ENCODE measurements around the gene GNG8.
A peak's percentile ranks its signal among the peaks of the same experiment; 100 is the strongest.
"Not testable (repeated sequence)": the region's sequence is repeated elsewhere in the genome, so short reads cannot be mapped to it uniquely, and the experiment has no call there.

The GNG8 gene

DNA sequence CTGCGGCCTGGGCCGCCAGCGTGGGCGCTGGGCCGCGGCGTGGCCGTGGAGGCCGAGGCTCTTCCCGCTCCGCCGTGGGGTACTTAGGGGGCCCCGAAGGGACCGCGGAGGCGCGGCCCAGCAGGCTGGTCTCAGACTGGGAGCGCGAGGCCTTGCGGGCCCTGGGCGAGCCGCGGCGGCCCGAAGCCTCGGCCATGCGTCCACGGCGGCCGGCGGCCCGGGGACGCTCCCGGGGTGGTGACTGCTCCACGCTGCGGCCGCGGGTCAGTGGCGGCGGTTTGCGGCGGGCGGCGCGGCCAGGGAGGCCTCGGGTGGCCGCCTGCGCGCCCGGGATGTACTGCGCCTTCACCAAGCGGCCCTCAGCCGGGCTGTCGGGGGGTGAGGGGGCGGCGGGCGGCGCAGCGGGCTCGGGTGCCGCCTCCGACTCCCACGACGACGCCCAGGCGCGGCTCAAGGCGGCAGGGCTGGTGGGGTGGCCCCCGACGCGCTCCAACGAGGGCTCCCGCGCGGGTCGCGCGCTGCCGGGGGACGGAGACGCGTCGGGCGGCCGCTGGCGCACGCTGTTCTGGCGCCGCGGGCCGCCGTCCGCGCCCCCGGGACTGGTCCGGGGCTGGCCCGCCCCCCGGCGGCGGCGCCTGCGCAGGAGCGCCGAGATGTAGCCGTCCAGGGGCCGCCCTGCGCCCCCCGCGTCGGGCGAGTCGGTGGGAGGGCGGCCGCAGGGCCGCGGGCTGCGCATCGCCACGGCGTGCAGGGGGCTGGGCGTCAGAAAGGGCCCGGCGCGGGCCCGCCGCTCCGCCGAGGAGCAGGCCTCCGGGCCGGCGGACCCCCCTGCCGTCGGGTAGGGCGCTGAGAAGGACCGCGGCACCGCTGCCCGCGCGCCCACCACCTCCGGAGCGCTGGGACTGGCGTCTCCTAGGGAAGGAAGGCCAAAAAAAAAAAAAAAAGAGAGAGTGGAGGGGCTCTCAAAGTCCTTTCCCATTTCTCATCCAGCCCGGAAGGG is 13.3 kb upstream of the GNG8 start:
- H3K4me3 ChIP-seq (ENCODE audit: low read length) = no peak overlapping the region
- DNase-seq (ENCODE audit: low read depth, low spot score) = no peak

DNA sequence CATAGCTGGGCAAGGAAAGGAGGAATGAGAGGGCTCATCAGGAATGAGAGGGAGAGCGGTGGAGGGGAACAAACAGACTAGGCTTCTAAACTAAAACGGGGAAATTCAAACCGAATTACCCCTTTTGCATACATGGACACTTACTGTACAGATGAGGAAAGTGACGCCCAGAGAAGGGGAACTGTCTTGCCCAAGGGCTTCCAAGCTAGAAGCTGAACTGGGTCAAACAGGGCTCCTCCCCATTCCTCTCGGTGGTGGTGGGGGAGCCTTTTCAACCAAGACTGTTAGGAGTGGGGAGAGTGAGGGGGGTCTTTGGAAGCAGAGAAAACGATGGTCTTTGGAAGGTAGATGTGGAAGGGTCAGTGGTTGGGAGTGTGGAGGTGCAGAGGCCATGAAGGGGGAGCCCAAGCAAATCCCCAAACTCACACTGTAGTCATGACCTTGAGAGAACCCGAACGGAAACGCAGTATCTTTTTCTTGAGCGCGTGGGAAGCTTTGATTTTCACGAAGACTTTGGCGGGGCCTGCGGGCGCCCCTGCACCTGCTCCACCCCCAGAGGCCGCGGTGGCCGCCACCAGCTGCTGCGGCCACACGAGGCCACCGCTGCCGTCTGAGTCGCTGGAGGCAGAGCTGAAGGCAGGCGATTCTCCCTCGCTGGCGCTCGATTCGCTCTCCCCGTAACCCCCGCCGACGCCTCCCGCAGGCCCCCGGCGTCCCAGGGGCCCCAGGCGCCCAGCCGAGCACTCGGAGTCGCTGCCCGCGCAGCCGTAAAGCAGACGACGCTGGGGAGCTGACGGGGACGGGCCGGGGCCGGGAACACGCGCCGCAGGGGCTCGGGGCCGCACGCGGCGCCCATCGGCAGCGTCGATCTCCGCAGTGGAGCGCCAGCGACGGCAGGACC is 12.3 kb upstream of the GNG8 start:
- no peak for DNase-seq (ENCODE audit: low read depth, low spot score)
- no peak overlapping the region for H3K4me3 ChIP-seq (ENCODE audit: low read length)

DNA sequence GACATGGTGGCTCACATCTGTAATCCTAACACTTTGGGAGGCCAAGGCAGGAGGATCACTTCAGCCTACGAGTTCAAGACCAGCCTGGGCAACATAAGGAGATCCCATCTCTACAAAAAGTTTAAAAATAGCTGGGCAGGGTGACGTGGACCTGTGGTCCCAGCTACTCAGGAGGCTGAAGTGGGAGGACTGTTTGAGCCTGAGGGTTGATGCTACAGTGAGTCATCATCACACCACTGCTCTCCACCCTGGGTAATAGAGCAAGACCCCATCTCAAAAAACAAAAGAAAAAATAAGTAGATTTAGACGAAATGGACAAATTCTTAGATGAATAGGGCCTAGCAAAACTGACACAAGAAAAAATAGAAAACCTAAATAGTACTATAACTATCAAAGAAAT is 10.4 kb upstream of the GNG8 start:
- no peak for DNase-seq (ENCODE audit: low read depth, low spot score)

DNA sequence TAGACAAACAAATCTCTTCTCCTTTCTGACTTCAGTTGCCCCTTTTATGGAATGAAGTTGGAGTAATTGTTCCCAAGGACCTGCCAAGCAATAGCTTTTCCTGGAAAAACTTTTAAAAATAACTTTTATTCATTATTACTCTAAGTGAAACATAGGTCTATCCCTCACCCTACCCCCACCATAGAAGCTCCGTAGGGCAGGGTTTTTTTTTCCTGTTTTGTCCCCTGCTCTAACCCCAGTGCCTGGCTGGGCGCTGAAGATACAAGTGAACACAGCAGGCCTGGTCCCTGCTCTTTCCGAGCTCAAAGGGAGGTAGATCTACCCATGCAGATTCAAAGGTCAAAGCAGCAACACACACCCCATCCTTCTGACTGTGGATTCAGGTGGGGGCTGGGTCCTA is 8.7 kb upstream of the GNG8 start:
- H3K4me3 ChIP-seq (ENCODE audit: low read length) = no peak overlapping the region
- DNase-seq (ENCODE audit: low read depth, low spot score) = no peak

More for the DNA sequence above, 10.4 kb upstream of the GNG8 start:
- H3K4me3 ChIP-seq (ENCODE audit: low read length) = no peak overlapping the region

DNA sequence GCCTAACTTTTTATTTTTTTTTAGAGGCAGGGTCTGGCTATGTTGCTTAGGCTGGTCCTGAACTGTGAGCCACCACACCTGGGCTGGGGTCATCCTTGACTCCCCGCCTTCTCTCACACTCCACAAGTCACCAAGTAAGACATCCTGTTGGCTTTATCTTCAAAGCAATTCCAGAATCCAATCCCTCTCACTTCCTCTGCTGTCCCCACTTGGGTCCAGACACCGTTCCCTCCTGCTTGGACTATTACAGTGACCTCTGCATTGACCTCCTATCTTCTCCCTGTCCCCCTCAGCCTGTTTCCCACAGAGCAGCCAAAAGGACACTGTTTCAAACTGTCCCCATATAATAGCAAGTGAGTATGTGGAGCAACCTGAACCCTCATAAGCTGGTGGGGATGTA is 4.7 kb upstream of the GNG8 start:
- DNase-seq (ENCODE audit: low read depth, low spot score) = no peak
- no peak overlapping the region for H3K4me3 ChIP-seq (ENCODE audit: low read length)

DNA sequence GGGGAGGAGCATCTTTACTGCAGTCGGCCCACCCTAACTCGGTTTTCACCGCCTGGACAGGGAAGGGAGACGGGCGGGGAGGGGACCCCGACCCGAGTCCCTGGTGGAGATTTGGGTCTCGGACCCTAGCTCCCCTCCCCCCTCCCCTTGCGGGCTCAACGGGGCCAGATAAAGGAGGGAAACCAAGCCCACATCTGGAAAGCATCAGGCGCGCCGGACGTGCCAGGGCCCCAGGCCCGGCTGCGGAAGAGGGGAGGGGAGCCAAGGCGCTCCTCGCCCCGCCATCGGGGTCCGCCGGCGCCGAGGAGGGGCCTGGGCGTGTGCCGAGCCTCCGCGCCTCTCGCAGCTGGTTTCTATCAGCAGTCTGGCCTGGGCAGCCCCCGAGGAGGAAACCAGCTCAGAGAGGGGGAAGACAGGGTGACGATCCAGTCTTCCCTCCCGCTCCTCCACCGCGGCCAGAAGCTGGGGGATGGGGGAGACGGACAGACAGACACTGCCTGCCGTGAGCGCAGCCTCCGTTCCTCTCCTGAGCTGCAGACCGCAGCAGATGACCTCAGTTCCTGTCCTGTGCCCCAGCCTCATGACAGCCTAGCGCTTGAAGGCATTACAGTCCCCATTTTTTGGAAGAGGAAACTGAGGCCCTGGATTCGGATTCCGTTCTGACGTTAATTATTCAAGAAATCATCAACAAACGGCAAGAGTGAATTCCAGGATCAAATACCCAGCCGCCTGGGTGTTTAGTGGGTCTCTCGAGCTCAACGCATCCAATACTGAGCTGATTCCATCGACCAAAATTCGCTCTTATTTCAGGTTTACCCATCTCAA is 3.6 kb upstream of the GNG8 start:
- DNase-seq (ENCODE audit: low read depth, low spot score) = no peak

DNA sequence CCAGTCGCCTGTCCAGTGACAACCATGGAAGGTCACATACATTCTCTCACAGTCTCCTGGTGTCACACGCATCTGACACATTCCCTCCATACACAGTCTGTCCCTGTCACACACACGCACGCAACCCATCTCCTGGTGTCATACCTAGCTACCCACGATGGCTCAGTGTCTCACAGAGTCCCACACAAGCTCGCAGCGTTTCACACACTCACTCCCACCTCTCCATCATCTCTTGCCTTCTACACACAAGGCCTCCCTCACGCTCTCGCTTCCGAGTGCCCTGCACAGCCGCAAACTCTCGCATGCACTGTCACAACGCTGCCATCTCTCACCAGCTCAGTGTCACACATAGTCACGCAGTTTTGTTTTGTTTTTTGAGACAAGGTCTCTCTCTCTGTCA is 1.2 kb upstream of the GNG8 start:
- no peak overlapping the region for H3K4me3 ChIP-seq (ENCODE audit: low read length)
- DNase-seq (ENCODE audit: low read depth, low spot score) = no peak

More for the DNA sequence above, 3.6 kb upstream of the GNG8 start:
- H3K4me3 ChIP-seq (ENCODE audit: low read length) = peak overlapping the region; percentile 54

DNA sequence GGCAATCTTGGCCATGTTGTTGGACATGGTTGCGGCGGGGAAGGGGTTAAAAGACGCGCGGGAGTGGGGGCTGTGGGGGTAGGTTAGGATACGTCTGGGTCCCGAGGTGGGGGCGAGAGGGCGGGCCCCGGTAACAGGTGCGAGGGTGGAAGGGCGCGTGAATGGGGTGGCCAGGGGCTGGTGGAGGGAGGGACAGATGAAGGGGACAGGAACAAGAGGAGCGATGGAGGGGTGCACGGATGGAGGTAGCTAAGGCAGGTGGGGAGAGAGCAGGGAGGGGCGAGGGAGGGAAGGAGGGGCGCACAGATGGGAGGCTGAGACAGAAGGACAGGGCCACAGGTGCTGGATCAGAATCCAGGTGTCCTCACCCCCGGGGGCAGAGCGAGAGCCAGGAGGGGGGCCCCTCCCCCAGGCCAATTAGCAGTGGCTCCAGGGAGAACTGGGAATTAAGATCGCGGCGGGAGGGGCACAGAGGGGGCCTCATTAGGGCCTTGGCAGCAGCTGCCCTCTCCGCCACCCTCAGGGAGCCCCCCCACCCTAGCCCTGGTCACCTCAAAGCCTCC is 1.3 kb downstream of the GNG8 start:
- H3K4me3 ChIP-seq (ENCODE audit: low read length) = peak overlapping the region; percentile 29
- no peak for DNase-seq (ENCODE audit: low read depth, low spot score)

DNA sequence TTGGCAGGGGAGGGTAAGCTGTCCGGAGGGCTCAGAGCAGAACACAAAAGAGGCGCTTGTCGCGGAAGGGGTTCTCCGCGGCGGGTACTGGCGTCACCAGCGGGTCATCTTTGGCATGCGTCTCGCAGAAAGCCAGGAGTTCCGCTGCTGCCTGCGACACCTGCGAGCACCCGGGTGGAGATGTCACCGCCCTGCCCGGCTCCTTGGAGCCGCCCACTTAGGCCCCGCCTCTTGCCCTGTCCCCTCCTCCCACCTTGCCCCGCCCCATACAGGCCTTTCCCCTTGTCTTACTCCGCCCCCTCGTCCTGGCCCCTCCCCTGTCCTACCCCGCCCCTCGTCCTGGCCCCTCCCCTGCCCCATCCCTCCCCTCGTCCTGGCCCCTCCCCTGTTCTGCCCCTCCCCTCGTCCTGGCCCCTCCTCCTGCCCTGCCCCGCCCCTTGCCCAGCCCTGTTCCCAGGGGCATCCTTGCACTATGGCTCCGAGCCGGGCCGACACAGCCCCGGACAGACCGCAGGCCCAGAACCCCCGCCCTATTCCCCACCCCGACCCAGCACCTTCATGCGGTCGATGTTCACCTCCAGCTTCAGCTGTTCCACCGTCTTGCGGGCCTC is 1.9 kb downstream of the GNG8 start:
- H3K4me3 ChIP-seq (ENCODE audit: low read length) = peak overlapping the region; percentile 38
- peak; percentile 80 for DNase-seq (ENCODE audit: low read depth, low spot score)

DNA sequence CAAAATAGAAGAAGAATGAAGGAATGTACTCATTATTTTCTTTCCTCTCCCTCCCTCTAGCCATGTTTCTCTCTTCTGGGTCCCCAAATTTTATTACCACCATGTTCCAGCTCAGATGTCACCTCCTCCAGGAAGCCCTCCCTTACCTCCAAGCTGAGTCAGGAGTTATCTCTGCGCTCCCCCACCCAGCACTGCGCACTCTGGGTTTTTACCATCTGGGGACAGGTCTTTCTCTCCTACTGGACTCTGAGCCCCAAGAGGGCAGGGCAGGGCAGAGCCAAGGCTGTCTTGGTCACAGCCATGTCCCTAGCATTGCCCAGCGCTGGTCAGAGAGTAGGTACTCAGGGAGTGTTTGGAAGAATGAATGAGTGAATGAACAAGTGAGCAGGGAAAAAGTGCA is 2.9 kb downstream of the GNG8 start:
- no peak overlapping the region for H3K4me3 ChIP-seq (ENCODE audit: low read length)
- no peak for DNase-seq (ENCODE audit: low read depth, low spot score)

DNA sequence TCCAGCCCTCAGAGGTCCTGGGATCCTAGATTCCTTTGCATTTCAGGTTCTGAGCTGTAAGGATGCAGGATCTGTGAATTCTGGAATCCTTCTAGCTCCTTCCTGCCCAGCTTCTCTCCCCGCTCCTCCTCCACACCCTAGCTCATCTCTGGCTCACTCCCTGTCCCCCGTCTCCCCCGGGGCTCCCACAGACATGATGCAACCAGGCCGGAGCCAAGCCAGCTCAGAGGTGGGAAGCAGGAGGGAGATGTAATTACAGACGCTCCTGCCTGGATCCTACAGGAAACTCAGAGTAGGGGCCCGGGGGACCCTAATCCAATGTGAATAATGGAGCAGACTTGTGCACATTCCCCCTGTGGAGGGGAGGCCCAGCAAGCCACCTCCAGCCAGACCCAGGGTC is 4.5 kb downstream of the GNG8 start:
- no peak overlapping the region for H3K4me3 ChIP-seq (ENCODE audit: low read length)
- no peak for DNase-seq (ENCODE audit: low read depth, low spot score)

DNA sequence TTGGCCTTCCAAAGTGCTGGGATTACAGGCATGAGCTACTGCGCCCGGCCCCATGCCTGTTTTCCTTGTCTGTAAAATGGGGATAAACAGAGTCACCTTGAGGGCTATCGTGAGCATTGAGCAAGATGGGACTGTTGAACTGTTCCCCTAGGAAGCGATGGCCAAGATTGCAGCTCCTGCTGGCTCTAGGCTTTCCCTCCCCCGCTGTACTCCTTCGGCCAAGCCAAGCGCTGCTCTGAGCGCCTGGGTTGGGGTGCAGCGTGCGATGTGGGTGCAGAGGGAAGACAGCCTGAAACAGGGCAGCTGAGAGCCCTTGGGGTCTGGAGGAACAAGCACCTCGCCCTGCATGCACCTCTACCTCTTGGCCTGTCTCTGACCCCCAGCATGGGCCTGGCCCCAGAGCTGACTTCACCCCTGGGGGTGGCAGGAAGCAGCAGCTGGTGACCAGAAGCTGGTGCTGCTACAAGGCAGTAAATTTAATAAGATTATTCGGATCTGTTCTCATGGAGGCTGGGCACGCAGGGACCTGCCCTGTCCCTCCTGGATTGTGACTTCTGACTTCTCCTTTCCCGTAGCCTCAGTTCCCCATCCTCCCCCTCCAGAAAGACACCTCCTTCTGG is 5.3 kb downstream of the GNG8 start:
- H3K4me3 ChIP-seq (ENCODE audit: low read length) = no peak overlapping the region
- no peak for DNase-seq (ENCODE audit: low read depth, low spot score)

DNA sequence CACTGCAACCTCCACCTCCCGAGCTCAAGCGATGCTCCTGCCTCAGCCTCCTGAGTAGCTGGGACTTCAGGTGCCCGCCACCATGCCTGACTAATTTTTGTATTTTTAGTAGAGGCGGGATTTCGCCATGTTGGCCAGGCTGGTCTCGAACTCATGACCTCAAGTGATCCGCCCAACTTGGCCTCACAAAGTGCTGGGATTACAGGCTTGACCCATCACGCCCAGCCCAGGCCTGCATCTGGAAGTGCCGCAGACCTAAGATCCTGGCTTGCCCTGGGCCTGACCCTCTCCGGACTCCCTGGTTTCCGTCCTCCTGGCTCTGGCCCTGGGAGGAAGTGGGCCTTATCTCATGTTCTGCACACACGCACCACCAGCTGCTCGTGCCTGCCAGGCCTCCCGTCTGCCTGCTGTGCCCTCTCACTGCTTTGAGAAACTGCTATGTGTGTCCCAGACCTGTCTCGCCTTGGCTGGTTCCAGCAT is 6.4 kb downstream of the GNG8 start:
- DNase-seq (ENCODE audit: low read depth, low spot score) = no peak
- H3K4me3 ChIP-seq (ENCODE audit: low read length) = no peak overlapping the region

DNA sequence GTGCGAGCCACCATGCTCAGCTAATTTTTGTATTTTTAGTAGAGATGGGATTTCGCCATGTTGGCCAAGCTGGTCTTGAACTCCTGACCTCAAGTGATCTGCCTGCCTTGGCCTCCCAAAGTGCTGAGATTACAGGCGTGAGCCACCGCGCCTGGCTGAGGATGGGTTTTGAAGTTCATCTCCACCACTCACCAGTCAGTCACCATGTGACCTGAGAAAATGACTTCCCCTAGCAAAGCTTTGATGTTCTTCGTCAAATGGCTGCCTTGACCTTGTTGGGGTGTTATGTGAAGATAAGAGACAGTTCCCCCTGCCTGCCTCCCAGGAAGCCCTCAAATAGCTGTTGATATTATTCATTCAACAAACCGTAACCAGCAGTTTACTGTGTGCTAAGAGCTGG is 7.0 kb downstream of the GNG8 start:
- not testable (repeated sequence) for H3K4me3 ChIP-seq (ENCODE audit: low read length); DNase-seq (ENCODE audit: low read depth, low spot score)

DNA sequence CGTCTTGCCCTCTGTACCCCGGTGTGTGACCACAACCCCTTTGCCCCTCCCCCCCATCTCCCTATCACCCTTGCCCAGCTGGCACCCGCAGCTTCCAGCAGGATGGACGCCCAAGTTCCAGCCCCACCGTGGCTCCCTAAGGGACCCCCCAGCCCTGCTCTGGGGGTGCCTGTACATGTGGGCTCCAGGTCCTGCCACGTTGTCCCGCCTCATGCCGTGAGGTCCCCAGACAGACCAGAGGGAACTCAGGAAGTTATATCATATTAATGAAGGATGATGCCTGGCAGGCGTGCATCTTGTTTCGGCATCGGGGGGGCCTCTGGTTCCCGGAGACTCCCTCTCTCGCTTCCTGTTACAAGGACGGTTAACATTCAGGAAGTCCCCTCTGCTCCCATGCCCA is 9.6 kb downstream of the GNG8 start:
- no peak overlapping the region for H3K4me3 ChIP-seq (ENCODE audit: low read length)
- no peak for DNase-seq (ENCODE audit: low read depth, low spot score)

DNA sequence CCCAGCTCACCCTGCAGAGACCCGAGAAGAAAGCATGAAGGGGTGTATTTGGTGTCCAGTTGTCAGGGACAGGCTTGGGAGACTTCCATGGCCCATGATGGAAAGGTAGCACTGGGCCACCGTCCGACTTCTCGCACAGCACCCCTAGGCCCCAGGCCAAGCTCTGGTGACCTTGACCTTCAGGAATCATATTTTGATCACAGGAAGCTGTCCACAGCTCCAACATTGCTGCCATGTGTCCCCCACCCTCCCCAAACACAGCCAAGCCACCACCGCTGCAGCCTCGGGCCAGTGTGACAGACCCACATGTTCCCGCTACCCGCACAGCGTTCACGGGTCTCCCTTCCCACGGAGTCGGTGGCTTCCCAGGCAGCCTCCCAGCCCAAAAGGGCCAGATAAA is 10.3 kb downstream of the GNG8 start:
- H3K4me3 ChIP-seq (ENCODE audit: low read length) = no peak overlapping the region
- no peak for DNase-seq (ENCODE audit: low read depth, low spot score)

DNA sequence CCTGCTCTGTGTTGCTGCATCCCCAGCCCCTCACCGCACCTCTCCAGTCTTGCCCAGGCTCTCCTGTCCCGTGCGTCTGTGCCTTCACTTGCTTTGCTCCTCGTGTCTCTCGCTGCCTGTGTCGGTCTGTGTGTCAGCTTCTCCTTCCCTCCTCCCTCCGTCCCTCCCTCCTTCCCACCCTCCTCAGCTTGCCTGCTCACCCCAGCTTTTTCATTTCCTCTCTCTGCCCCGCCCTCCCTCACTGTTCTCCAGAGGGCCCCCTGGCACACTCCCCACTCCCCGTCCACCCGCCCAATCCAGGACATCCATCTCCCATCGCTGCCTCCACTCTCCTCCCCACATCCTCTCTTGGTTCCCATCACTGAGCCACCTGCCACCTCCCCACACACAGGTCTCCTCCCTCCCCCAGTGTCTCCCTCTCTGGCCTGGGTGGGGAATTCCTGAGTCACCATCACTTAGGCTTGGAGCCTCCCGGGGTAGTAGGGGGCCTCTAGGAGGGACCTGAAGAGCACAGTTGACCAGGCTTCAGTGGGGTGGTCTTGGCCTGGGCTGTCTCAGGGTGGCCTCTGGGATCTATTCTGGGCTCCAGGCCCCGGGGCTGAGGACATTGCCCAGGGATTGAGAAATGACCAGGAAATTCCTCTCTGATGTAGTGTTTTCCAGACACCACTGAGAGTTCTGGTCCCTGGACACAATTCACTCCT is 10.9 kb downstream of the GNG8 start, which contains the start of gene PTGIR:
TSS of gene PTGIR (minus strand) at position 132 of the 704 bp plus-strand sequence. CDS start 864 bp downstream, outside the sequence.
- DNase-seq (ENCODE audit: low read depth, low spot score) = no peak
- H3K4me3 ChIP-seq (ENCODE audit: low read length) = 0 out of 2 replicates have a peak within 1 kb of the TSS, but pooled peaks have one; percentile 3
